ENCODE data around the gene HINT3. TPM values are rescaled to one million over a fixed set of nuclear protein-coding genes. Genes with fewer than 3 reads are reported as not detected.

Gene HINT3
- total RNA-seq, 1 experiment from 2014 or later = 11.7 TPM

GRCh38 chr6:125954735-125955339, 1.7 kb upstream of the HINT3 start:
- no peak overlapping the region for H2AFZ ChIP-seq (ENCODE audit: low read length)

More at GRCh38 chr6:125954735-125955339, 1.7 kb upstream of the HINT3 start:
- Mint-ChIP-seq H3K4me3 (no peak overlapping the region), H3K4me1 (peaks cover 5 to 10% of the 10 kb centered on the region in 2 experiments; a peak in 2 of 4 replicates), H3K27me3 (ENCODE audit: low read depth) (peaks cover 4% of the 10 kb centered on the region), H3K36me3 (ENCODE audit: insufficient read depth in 1 of 3, low read depth in 3 of 3) (peaks cover 0 to 6% (median 0%) of the 10 kb centered on the region in 3 experiments; a peak in 3 of 7 replicates), H3K27ac (no peak overlapping the region), H3K9me3 (peaks cover 5 to 11% of the 10 kb centered on the region in 2 experiments; a peak in 3 of 5 replicates)
- Histone ChIP-seq H3K9ac (ENCODE audit: extremely low read depth, insufficient read length, low read length) (no peak overlapping the region), H3K23ac (ENCODE audit: insufficient read length, low read depth, low read length) (no peak overlapping the region), H4K5ac (ENCODE audit: insufficient read length, low read depth, low read length) (no peak overlapping the region), H3T11ph (ENCODE audit: low read length) (no peak overlapping the region), H4K91ac (ENCODE audit: insufficient read length, low read depth, low read length) (no peak overlapping the region), H4K20me1 (ENCODE audit: control insufficient read depth, insufficient read depth, insufficient read length) (no peaks in the 10 kb centered on the region), H2BK15ac (ENCODE audit: low read depth, low read length) (no peak overlapping the region), H3K27me3 (ENCODE audit: insufficient read depth, low read length) (no peaks in the 10 kb centered on the region), H3K27ac (ENCODE audit: insufficient read length, low read depth, low read length) (no peak overlapping the region), H3K4me2 (ENCODE audit: insufficient read depth, insufficient read length, low read length) (no peak overlapping the region), H2BK5ac (ENCODE audit: insufficient read length, low read length) (no peak overlapping the region), H3K4me1 (ENCODE audit: insufficient read depth, low read length) (0 out of 2 replicates have a peak, but pooled peaks cover 2% of the 10 kb centered on the region), H3K14ac (ENCODE audit: insufficient read depth, low read length) (no peak overlapping the region), H3K4ac (ENCODE audit: low read depth, low read length) (no peak overlapping the region), H2BK12ac (ENCODE audit: insufficient read length, low read depth, low read length) (no peak overlapping the region), H3K9me3 (ENCODE audit: control insufficient read depth, low read depth, low read length) (no peaks in the 10 kb centered on the region), H3K79me2 (ENCODE audit: insufficient read depth, low read length) (no peaks in the 10 kb centered on the region), H3K56ac (ENCODE audit: insufficient read length, low read depth, low read length) (no peak overlapping the region), H3K79me1 (ENCODE audit: insufficient read depth, low read depth, low read length, poor library complexity, severe bottlenecking) (no peaks in the 10 kb centered on the region), H3K23me2 (ENCODE audit: insufficient read length, low read depth, low read length, poor library complexity, severe bottlenecking) (no peaks in the 10 kb centered on the region), H2AK5ac (ENCODE audit: insufficient read length, low read length) (no peak overlapping the region), H2BK20ac (ENCODE audit: low read depth, low read length, poor library complexity, severe bottlenecking) (no peak overlapping the region), H2BK120ac (ENCODE audit: low read depth, low read length, poor library complexity, severe bottlenecking) (no peak overlapping the region), H4K8ac (replicated peaks; ENCODE audit: insufficient read length, low read depth, low read length) (no peak overlapping the region), H3K18ac (ENCODE audit: insufficient read length, low read depth, low read length) (no peak overlapping the region)
- no peak for TF ChIP-seq CTCF (conservative IDR thresholded peaks at IDR 0.05)
- no CpG with 5 or more reads among the region's 5 CpGs for WGBS (ENCODE audit: extremely low coverage, insufficient read length, low lambda C conversion rate)
- no peak for DNase-seq

Data from H9 (cell line).